ENCODE results near the gene DAPK2.

DAPK2 gene

GRCh38 chr15:63938486-63939061 lies 107.7 kb downstream of the DAPK2 start:
- Histone ChIP-seq H3F3A (ENCODE audit: low read depth) (no peaks in the 10 kb centered on the region), H3K9ac (ENCODE audit: low read depth, low read length, poor library complexity, severe bottlenecking) (no peak overlapping the region), H3K79me2 (ENCODE audit: insufficient read depth, low read length) (no peaks in the 10 kb centered on the region), H3K36me3 (ENCODE audit: insufficient read depth, low read length) (no peaks in the 10 kb centered on the region), H4K20me1 (ENCODE audit: insufficient read depth, low read length, poor library complexity, severe bottlenecking) (no peaks in the 10 kb centered on the region), H2AFZ (ENCODE audit: low read length) (no peak overlapping the region), H3K4me1 (ENCODE audit: insufficient read depth, low read length, poor library complexity, severe bottlenecking) (peaks cover 15% of the 10 kb centered on the region), H3K4me3 (ENCODE audit: low read length, poor library complexity, severe bottlenecking) (no peak overlapping the region), H3K9me2 (replicated peaks; ENCODE audit: low read depth, low read length) (no peaks in the 10 kb centered on the region), H3K9me3 (ENCODE audit: insufficient read depth, low read depth, low read length) (no peaks in the 10 kb centered on the region), H3K27me3 (ENCODE audit: insufficient read depth, low read length, poor library complexity, severe bottlenecking) (no peaks in the 10 kb centered on the region), H3K4me2 (ENCODE audit: low read depth, low read length, poor library complexity, severe bottlenecking) (peak overlapping the region; percentile 34)
- TF ChIP-seq CTCF (conservative IDR thresholded peaks at IDR 0.05; ENCODE audit: low read length) (no peak), EZH2phosphoT487 (IDR thresholded peaks at IDR 0.05; ENCODE audit: borderline replicate concordance) (no peak)

- no peak overlapping the region for H3K4me3 ChIP-seq (ENCODE audit: low read length, poor library complexity, severe bottlenecking)
- H3K9me3 ChIP-seq (ENCODE audit: insufficient read depth, low read depth, low read length) = no peaks in the 10 kb centered on the region
- TF ChIP-seq EZH2phosphoT487 (IDR thresholded peaks at IDR 0.05; ENCODE audit: borderline replicate concordance) (no peak), CTCF (conservative IDR thresholded peaks at IDR 0.05; ENCODE audit: low read length) (no peak)
- no peaks in the 10 kb centered on the region for H3K79me2 ChIP-seq (ENCODE audit: insufficient read depth, low read length)
- no peaks in the 10 kb centered on the region for H3K36me3 ChIP-seq (ENCODE audit: insufficient read depth, low read length)
- no peaks in the 10 kb centered on the region for H3K27me3 ChIP-seq (ENCODE audit: insufficient read depth, low read length, poor library complexity, severe bottlenecking)
- no peaks in the 10 kb centered on the region for H3F3A ChIP-seq (ENCODE audit: low read depth)
- no peak overlapping the region for H3K9ac ChIP-seq (ENCODE audit: low read depth, low read length, poor library complexity, severe bottlenecking)
- H2AFZ ChIP-seq (ENCODE audit: low read length) = no peak overlapping the region
- H3K4me1 ChIP-seq (ENCODE audit: insufficient read depth, low read length, poor library complexity, severe bottlenecking) = peaks cover 8% of the 10 kb centered on the region
- no peaks in the 10 kb centered on the region for H4K20me1 ChIP-seq (ENCODE audit: insufficient read depth, low read length, poor library complexity, severe bottlenecking)
- no peaks in the 10 kb centered on the region for H3K9me2 ChIP-seq (replicated peaks; ENCODE audit: low read depth, low read length)
- no peak overlapping the region for H3K4me2 ChIP-seq (ENCODE audit: low read depth, low read length, poor library complexity, severe bottlenecking)
Observed at GRCh38 chr15:63933522-63933921, 112.8 kb downstream of the DAPK2 start.

- Histone ChIP-seq H3K27me3 (ENCODE audit: insufficient read depth, low read length, poor library complexity, severe bottlenecking) (no peaks in the 10 kb centered on the region), H3K4me3 (ENCODE audit: low read length, poor library complexity, severe bottlenecking) (no peak overlapping the region), H3K9ac (ENCODE audit: low read depth, low read length, poor library complexity, severe bottlenecking) (no peak overlapping the region), H3F3A (ENCODE audit: low read depth) (no peaks in the 10 kb centered on the region), H4K20me1 (ENCODE audit: insufficient read depth, low read length, poor library complexity, severe bottlenecking) (no peaks in the 10 kb centered on the region), H3K9me3 (ENCODE audit: insufficient read depth, low read depth, low read length) (no peaks in the 10 kb centered on the region), H3K79me2 (ENCODE audit: insufficient read depth, low read length) (no peaks in the 10 kb centered on the region), H3K9me2 (replicated peaks; ENCODE audit: low read depth, low read length) (no peaks in the 10 kb centered on the region), H2AFZ (ENCODE audit: low read length) (0 out of 2 replicates have a peak overlapping the region, but pooled peaks have one; percentile 63), H3K4me2 (ENCODE audit: low read depth, low read length, poor library complexity, severe bottlenecking) (no peak overlapping the region), H3K4me1 (ENCODE audit: insufficient read depth, low read length, poor library complexity, severe bottlenecking) (no peaks in the 10 kb centered on the region), H3K36me3 (ENCODE audit: insufficient read depth, low read length) (no peaks in the 10 kb centered on the region)
- TF ChIP-seq CTCF (conservative IDR thresholded peaks at IDR 0.05; ENCODE audit: low read length) = no peak
- no peak for TF ChIP-seq EZH2phosphoT487 (IDR thresholded peaks at IDR 0.05; ENCODE audit: borderline replicate concordance)
Observed at GRCh38 chr15:63931556-63931955, 114.7 kb downstream of the DAPK2 start.

Measured in Loucy (cell line).